B cell (primary cell): ENCODE data around the gene LNX1. TPM values are rescaled to one million over a fixed set of nuclear protein-coding genes. Genes with fewer than 3 reads are reported as not detected.

Source experiments
- ATAC-seq: fragments of 200-7000 bp; cut with Tn5 transposase; one replicate; pipeline ENCODE4 v1.10.0; 2021; ENCODE audit warnings: low read depth, mild to moderate bottlenecking, moderate number of reproducible peaks, moderate library complexity
- CTCF ChIA-PET: fragments of 350-600 bp; sonication (Branson Sonifier 250); formaldehyde crosslinking; loops from one replicate; lab custom pipeline; 2021; ENCODE audit warnings: antibody characterized with exemption, inconsistent platforms; lab: Charles Lee
- POLR2A ChIA-PET: fragments of 350-600 bp; sonication (Branson Sonifier 250); formaldehyde crosslinking; loops from one replicate; lab custom pipeline; 2021; ENCODE audit warnings: antibody characterized with exemption; lab: Charles Lee
- DNase-seq: peaks from one replicate; pipeline ENCODE4 v3.0.0; 2013
- H2AFZ ChIP-seq: 2 replicates; pipeline ENCODE4 v1.6.1; 2012; ENCODE audit warnings: mild to moderate bottlenecking, low read depth, low read length; ENCODE audit not compliant: insufficient read depth, poor library complexity, severe bottlenecking
- H3K27ac ChIP-seq, 2 donors: 1 replicate in 1 of 2; 2 replicates in 1 of 2; pipeline ENCODE4 v1.5.1; 2012 to 2013; ENCODE audit warnings: low read length in 2 of 2, mild to moderate bottlenecking in 2 of 2, moderate library complexity in 1 of 2
- H3K27me3 ChIP-seq, 4 experiments: fragments of 200-600 bp in 1 of 4; sonication (generic) in 1 of 4; replicated peaks in 1 of 4; 1 replicate in 2 of 4; 2 replicates in 2 of 4; pipeline versions ENCODE4 v1.6.1 to v1.7.0; 2013 to 2016; ENCODE audit warnings: low read length in 3 of 4, mild to moderate bottlenecking in 2 of 4, mixed read lengths in 1 of 4, moderate library complexity in 1 of 4; ENCODE audit not compliant: insufficient read depth in 4 of 4, control insufficient read depth in 3 of 4; ENCODE audit errors: control extremely low read depth in 1 of 4
- H3K36me3 ChIP-seq, 2 experiments: replicated peaks in 1 of 2; 1 replicate in 1 of 2; 2 replicates in 1 of 2; pipeline versions ENCODE4 v1.6.1 to v1.7.1; 2013; ENCODE audit warnings: low read length in 1 of 2; ENCODE audit not compliant: insufficient read depth in 2 of 2, control insufficient read depth in 1 of 2; ENCODE audit errors: control extremely low read depth in 1 of 2, extremely low read depth in 1 of 2
- H3K4me1 ChIP-seq, 2 donors: fragments of 200-600 bp in 1 of 2; sonication (generic) in 1 of 2; 1 replicate in 1 of 2; 2 replicates in 1 of 2; pipeline versions ENCODE4 v1.5.1 to v1.6.1; 2013 to 2017; ENCODE audit warnings: low read length in 2 of 2; ENCODE audit not compliant: control insufficient read depth in 2 of 2, insufficient read depth in 2 of 2
- H3K4me2 ChIP-seq: replicated peaks from 2 replicates; pipeline ENCODE3; 2012; ENCODE audit warnings: mild to moderate bottlenecking, low read depth, low read length; ENCODE audit not compliant: poor library complexity, severe bottlenecking
- H3K4me3 ChIP-seq, 5 experiments: fragments of 200-600 bp in 1 of 5; sonication (generic) in 1 of 5; 1 replicate in 3 of 5; 2 replicates in 2 of 5; pipeline versions ENCODE4 v1.5.1 to v1.7.0; 2011 to 2016; ENCODE audit warnings: low read length in 4 of 5, mild to moderate bottlenecking in 4 of 5, low read depth in 2 of 5, control low read depth in 1 of 5, moderate library complexity in 1 of 5; ENCODE audit not compliant: insufficient read depth in 1 of 5; ENCODE audit errors: control extremely low read depth in 1 of 5, extremely low read depth in 1 of 5
- H3K79me2 ChIP-seq: fragments of 200-600 bp; sonication (generic); one replicate; pipeline ENCODE4 v1.6.0; 2016; ENCODE audit warnings: low read length; ENCODE audit not compliant: control insufficient read depth, insufficient read depth
- H3K9ac ChIP-seq: fragments of 200-600 bp; sonication (generic); 2 replicates; pipeline ENCODE4 v1.6.1; 2017; ENCODE audit warnings: mild to moderate bottlenecking, low read length, moderate library complexity
- H3K9me3 ChIP-seq, 3 donors: one replicate each; pipeline versions ENCODE4 v1.6.1 to v1.7.1; 2013; ENCODE audit warnings: low read length in 2 of 3; ENCODE audit not compliant: control insufficient read depth in 2 of 3, insufficient read depth in 1 of 3; ENCODE audit errors: control extremely low read depth in 1 of 3
- H4K20me1 ChIP-seq: 2 replicates; pipeline ENCODE4 v1.6.0; 2012; ENCODE audit warnings: mild to moderate bottlenecking, low read length; ENCODE audit not compliant: insufficient read depth, control insufficient read depth, poor library complexity, severe bottlenecking
- H3K27ac Mint-ChIP-seq: one replicate; pipeline ENCODE4 v1.8.0; 2021; ENCODE audit warnings: mixed read lengths
- H3K27me3 Mint-ChIP-seq: one replicate; pipeline ENCODE4 v1.8.0; 2021; ENCODE audit warnings: mixed read lengths
- H3K4me1 Mint-ChIP-seq: one replicate; pipeline ENCODE4 v1.8.0; 2021; ENCODE audit warnings: mixed read lengths
- H3K4me3 Mint-ChIP-seq: one replicate; pipeline ENCODE4 v1.8.0; 2021; ENCODE audit warnings: mixed read lengths
- H3K9me3 Mint-ChIP-seq: one replicate; pipeline ENCODE4 v1.8.0; 2022; ENCODE audit warnings: mixed read lengths; ENCODE audit not compliant: insufficient read depth
- CTCF ChIP-seq: fragments of 200-600 bp; IDR thresholded peaks from one replicate; pipeline ENCODE4 v1.8.0; 2022; ENCODE audit warnings: antibody characterized with exemption, mild to moderate bottlenecking
- EZH2 ChIP-seq: IDR thresholded peaks from 2 replicates; pipeline ENCODE4 v1.6.1; 2012; ENCODE audit warnings: borderline replicate concordance, low read depth, mild to moderate bottlenecking, moderate library complexity, low read length; ENCODE audit not compliant: insufficient read depth, poor library complexity, severe bottlenecking
- WGBS: methylation state at CpG from one replicate; pipeline ENCODE4 v1.1.5; 2013; ENCODE audit warnings: missing lambda C conversion rate; ENCODE audit not compliant: insufficient coverage; 5-methylcytosine and 5-hydroxymethylcytosine counted together
- intact Hi-C: fragments of 100-400 bp; cut with micrococcal nuclease; formaldehyde crosslinking; loops from one replicate; pipeline ENCODE4 v1.10.0; 2022
- polyA plus RNA-seq: library from polyadenylated mRNA; depleted of rRNA; stranded (reverse); fragments of >200 nt; gene quantifications from 2 replicates; pipeline ENCODE4 v1.2.3, GENCODE V29; 2012
- total RNA-seq, 2 donors: library from RNA; stranded (reverse); fragments of 120-200 nt in 1 of 2; gene quantifications; 1 replicate in 1 of 2; 2 replicates in 1 of 2; pipeline versions ENCODE4 v1.2.3 to v1.2.4, GENCODE V29; 2013 to 2022

The LNX1 gene
- total and polyA plus RNA-seq, 2 donors (not counting 1 experiment from before 2014, with no cell fraction given): not detected

- Mint-ChIP-seq H3K4me1 (no peaks in the 10 kb centered on the region), H3K9me3 (no peaks in the 10 kb centered on the region), H3K27ac (no peak overlapping the region), H3K27me3 (peaks cover 4% of the 10 kb centered on the region), H3K4me3 (no peak overlapping the region)
- Histone ChIP-seq H3K4me2 (no peak overlapping the region), H3K36me3 (no peaks in the 10 kb centered on the region), H3K9me3 (no peaks in the 10 kb centered on the region), H3K79me2 (no peaks in the 10 kb centered on the region), H2AFZ (no peak overlapping the region), H3K27ac (no peak overlapping the region), H3K4me3 (no peak overlapping the region), H4K20me1 (no peaks in the 10 kb centered on the region), H3K9ac (no peak overlapping the region), H3K4me1 (no peaks in the 10 kb centered on the region), H3K27me3 (no peaks in the 10 kb centered on the region)
- WGBS: 92% methylated on average over 2 of the region's 4 CpGs
- DNase-seq (no peak), ATAC-seq (no peak)
- CTCF ChIA-PET: no interaction called here
- intact Hi-C loops: no loop called here
- TF ChIP-seq CTCF: no peak
- POLR2A ChIA-PET: no interaction called here
Measured at GRCh38 chr4:53598483-53598882, 7.2 kb upstream of the LNX1 start.

DNA sequence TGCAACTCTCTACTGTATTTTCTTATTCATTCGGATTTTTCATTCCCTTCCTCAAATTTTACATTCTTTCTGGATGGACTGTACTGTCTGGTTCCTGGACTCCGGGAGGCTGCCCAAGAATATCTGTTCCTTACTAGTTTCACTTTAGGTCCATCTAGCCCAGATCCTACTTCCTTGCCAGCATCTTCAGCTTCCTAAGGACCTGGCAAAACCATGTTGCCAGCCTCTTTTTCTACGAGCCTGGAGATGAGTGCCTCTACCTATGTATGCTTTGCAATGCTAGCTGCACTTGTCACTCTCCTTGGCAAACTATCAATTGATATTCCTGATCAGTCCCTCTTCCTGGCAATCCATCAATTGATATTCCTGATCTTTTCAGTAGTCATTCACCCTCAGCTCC, 5.6 kb upstream of the LNX1 start:
- Histone ChIP-seq H4K20me1 (no peaks in the 10 kb centered on the region), H3K27me3 (peaks cover 0 to 8% (median under 1%) of the 10 kb centered on the region in 4 experiments), H3K4me2 (no peak overlapping the region), H3K36me3 (no peaks in the 10 kb centered on the region), H3K4me1 (peaks cover 6 to 9% of the 10 kb centered on the region in 2 donors), H3K9me3 (no peaks in the 10 kb centered on the region), H3K27ac (no peak overlapping the region), H3K4me3 (no peak overlapping the region), H3K9ac (no peak overlapping the region), H2AFZ (no peak overlapping the region), H3K79me2 (no peaks in the 10 kb centered on the region)
- no peak for TF ChIP-seq CTCF
- TF ChIP-seq EZH2: no peak
- POLR2A ChIA-PET: no interaction called here
- WGBS: 94% methylated on average over 3 of the region's 3 CpGs
- no peak overlapping the region for H3K27ac Mint-ChIP-seq
- ATAC-seq: no peak
- H3K9me3 Mint-ChIP-seq: no peaks in the 10 kb centered on the region
- DNase-seq: no peak
- H3K4me3 Mint-ChIP-seq: no peak overlapping the region
- intact Hi-C loops: no loop called here
- CTCF ChIA-PET: no interaction called here
- H3K27me3 Mint-ChIP-seq: peaks cover 8% of the 10 kb centered on the region
- peaks cover 3% of the 10 kb centered on the region for H3K4me1 Mint-ChIP-seq
